H1 (cell line): ENCODE measurements around the gene L3MBTL3. TPM values are rescaled to one million over a fixed set of nuclear protein-coding genes. Genes with fewer than 3 reads are reported as not detected.
A peak's percentile ranks its signal among the peaks of the same experiment; 100 is the strongest.

Experiments
- CTCF ChIA-PET: fragments of 300-600 bp; sonication (Branson Sonifier 250); formaldehyde crosslinking; loops from one replicate; lab custom pipeline; 2021; ENCODE audit not compliant: partially characterized antibody; lab: Charles Lee
- POLR2A ChIA-PET: fragments of 300-600 bp; sonication (Branson Sonifier 250); formaldehyde crosslinking; loops from one replicate; lab custom pipeline; 2021; ENCODE audit warnings: inconsistent platforms; ENCODE audit not compliant: partially characterized antibody; lab: Charles Lee
- DNase-seq, 2 experiments: peaks; one replicate each; pipeline versions ENCODE4 v3.0.0 to v3.0.0-alpha.2; 2010 to 2022; ENCODE audit warnings: low spot score in 2 of 2, low read depth in 1 of 2, mixed read lengths in 1 of 2
- FAIRE-seq: peaks from 2 replicates; lab custom pipeline; 2011; peaks lifted over from hg19 to GRCh38; lab: Jason Lieb, UNC
- H2AFZ ChIP-seq: 2 replicates; pipeline ENCODE4 v1.8.1; 2012; ENCODE audit warnings: low read length, inconsistent platforms
- H2AK5ac ChIP-seq: 2 replicates; pipeline ENCODE4 v1.6.1; 2013; ENCODE audit warnings: low read depth, low read length
- H2BK120ac ChIP-seq: replicated peaks from 2 replicates; pipeline ENCODE3; 2013; ENCODE audit warnings: low read depth, low read length, inconsistent platforms
- H2BK12ac ChIP-seq: 2 replicates; pipeline ENCODE4 v1.6.1; 2013; ENCODE audit warnings: low read depth, low read length
- H2BK15ac ChIP-seq: 2 replicates; pipeline ENCODE4 v1.6.1; 2013; ENCODE audit warnings: low read length
- H2BK20ac ChIP-seq: 2 replicates; pipeline ENCODE4 v1.6.1; 2013; ENCODE audit warnings: low read length
- H2BK5ac ChIP-seq: 2 replicates; pipeline ENCODE4 v1.6.1; 2013; ENCODE audit warnings: low read depth, low read length
- H3K14ac ChIP-seq: 2 replicates; pipeline ENCODE4 v1.6.1; 2013; ENCODE audit warnings: inconsistent platforms; ENCODE audit not compliant: insufficient read length
- H3K18ac ChIP-seq: 2 replicates; pipeline ENCODE4 v1.6.1; 2013; ENCODE audit warnings: low read length; ENCODE audit errors: extremely low read depth
- H3K23ac ChIP-seq: 2 replicates; pipeline ENCODE4 v1.6.1; 2013; ENCODE audit warnings: inconsistent platforms; ENCODE audit not compliant: insufficient read length
- H3K23me2 ChIP-seq: 2 replicates; pipeline ENCODE4 v1.6.1; 2013; ENCODE audit warnings: low read depth, low read length
- H3K27ac ChIP-seq: 2 replicates; pipeline ENCODE4 v1.6.1; 2011; ENCODE audit warnings: low read depth, low read length, inconsistent platforms
- H3K27me3 ChIP-seq, 4 experiments: replicated peaks in 1 of 4; 1 replicate in 1 of 4; 2 replicates in 3 of 4; pipeline versions ENCODE4 v1.6.1 to v1.8.1; 2011 to 2013; ENCODE audit warnings: low read length in 3 of 4, mild to moderate bottlenecking in 3 of 4, inconsistent platforms in 2 of 4, mixed read lengths in 2 of 4, moderate library complexity in 1 of 4; ENCODE audit not compliant: control insufficient read depth in 3 of 4, insufficient read depth in 3 of 4; ENCODE audit errors: extremely low read depth in 1 of 4
- H3K36me3 ChIP-seq, 4 experiments: 2 replicates each; pipeline versions ENCODE4 v1.6.1 to v1.8.1; 2011 to 2013; ENCODE audit warnings: mild to moderate bottlenecking in 4 of 4, low read length in 3 of 4, moderate library complexity in 2 of 4, control low read depth in 1 of 4, inconsistent platforms in 1 of 4; ENCODE audit not compliant: insufficient read depth in 4 of 4, control insufficient read depth in 2 of 4
- H3K4ac ChIP-seq: replicated peaks from 2 replicates; pipeline ENCODE3; 2013; ENCODE audit warnings: low read length, low read depth, mixed read lengths, inconsistent platforms; ENCODE audit not compliant: insufficient read length
- H3K4me1 ChIP-seq, 4 experiments: replicated peaks in 1 of 4; 1 replicate in 1 of 4; 2 replicates in 3 of 4; pipeline versions ENCODE4 v1.6.1 to v1.8.1; 2011 to 2013; ENCODE audit warnings: low read length in 3 of 4, inconsistent platforms in 2 of 4, mixed read lengths in 1 of 4; ENCODE audit not compliant: insufficient read depth in 4 of 4, control insufficient read depth in 3 of 4
- H3K4me2 ChIP-seq, 2 experiments: 2 replicates each; pipeline versions ENCODE4 v1.6.1 to v1.8.1; 2011 to 2013; ENCODE audit warnings: low read depth in 2 of 2, low read length in 2 of 2, control low read depth in 1 of 2, inconsistent platforms in 1 of 2, mild to moderate bottlenecking in 1 of 2; ENCODE audit not compliant: insufficient read depth in 1 of 2
- H3K4me3 ChIP-seq, 4 experiments: fragments of 200-600, 300-600 bp in 1 of 4; sonication (generic), shearing (Covaris generic), sonication (Bioruptor Twin) in 1 of 4; 2 replicates each; pipeline versions ENCODE4 v1.5.1 to v1.8.1; 2011 to 2016; ENCODE audit warnings: low read length in 4 of 4, low read depth in 3 of 4, control low read depth in 2 of 4, inconsistent platforms in 2 of 4, mild to moderate bottlenecking in 2 of 4, mixed read lengths in 1 of 4, moderate library complexity in 1 of 4; ENCODE audit not compliant: insufficient read depth in 2 of 4; ENCODE audit errors: extremely low read depth in 1 of 4
- H3K56ac ChIP-seq: replicated peaks from 2 replicates; pipeline ENCODE3; 2013; ENCODE audit warnings: low read depth, mild to moderate bottlenecking, mixed read lengths, low read length, inconsistent platforms; ENCODE audit not compliant: insufficient read length
- H3K79me1 ChIP-seq: 2 replicates; pipeline ENCODE4 v1.6.1; 2013; ENCODE audit warnings: low read depth, low read length, control low read depth
- H3K79me2 ChIP-seq, 2 experiments: 2 replicates each; pipeline versions ENCODE4 v1.6.1 to v1.8.1; 2012 to 2013; ENCODE audit warnings: low read length in 2 of 2, mild to moderate bottlenecking in 2 of 2, inconsistent platforms in 1 of 2; ENCODE audit not compliant: insufficient read depth in 2 of 2, control insufficient read depth in 1 of 2
- H3K9ac ChIP-seq, 4 experiments: replicated peaks in 1 of 4; 1 replicate in 1 of 4; 2 replicates in 3 of 4; pipeline versions ENCODE4 v1.6.1 to v1.8.1; 2011 to 2013; ENCODE audit warnings: low read depth in 3 of 4, low read length in 3 of 4, control low read depth in 2 of 4, mild to moderate bottlenecking in 2 of 4, moderate library complexity in 2 of 4, inconsistent platforms in 1 of 4; ENCODE audit errors: extremely low read depth in 1 of 4
- H3K9me3 ChIP-seq, 2 experiments: 2 replicates each; pipeline versions ENCODE4 v1.6.1 to v1.8.1; 2012 to 2013; ENCODE audit warnings: mild to moderate bottlenecking in 2 of 2, moderate library complexity in 2 of 2, control low read depth in 1 of 2, inconsistent platforms in 1 of 2, low read depth in 1 of 2, low read length in 1 of 2, mixed read lengths in 1 of 2; ENCODE audit not compliant: insufficient read depth in 2 of 2
- H4K20me1 ChIP-seq, 2 experiments: replicated peaks in 1 of 2; 2 replicates each; pipeline versions ENCODE3 to v1.8.1; 2011 to 2013; ENCODE audit warnings: inconsistent platforms in 2 of 2, low read length in 2 of 2, mild to moderate bottlenecking in 1 of 2; ENCODE audit not compliant: insufficient read depth in 2 of 2, control insufficient read depth in 1 of 2
- H4K5ac ChIP-seq: 2 replicates; pipeline ENCODE4 v1.6.1; 2013; ENCODE audit warnings: low read length, low read depth, mixed read lengths, inconsistent platforms; ENCODE audit not compliant: insufficient read length
- H4K8ac ChIP-seq: 2 replicates; pipeline ENCODE4 v1.8.0; 2013; ENCODE audit warnings: mild to moderate bottlenecking, moderate library complexity, low read length, inconsistent platforms; ENCODE audit not compliant: insufficient read depth; ENCODE audit errors: extremely low read depth
- H4K91ac ChIP-seq: replicated peaks from 2 replicates; pipeline ENCODE3; 2013; ENCODE audit warnings: low read length, mixed read lengths, inconsistent platforms; ENCODE audit not compliant: insufficient read length
- ASH2L ChIP-seq: fragments of 200-600, 300-600 bp; sonication (generic); IDR thresholded peaks from one replicate; pipeline ENCODE4 v1.7.1; 2017; ENCODE audit warnings: low read length
- ATF3 ChIP-seq: IDR thresholded peaks from 2 replicates; pipeline ENCODE4 v1.6.1; 2011; ENCODE audit warnings: low read depth, mild to moderate bottlenecking, low read length; ENCODE audit not compliant: insufficient read depth
- BACH1 ChIP-seq: IDR thresholded peaks from 2 replicates; pipeline ENCODE4 v1.6.1; 2012; ENCODE audit warnings: low read length, improper control_type of control experiment
- HDAC2 ChIP-seq, 2 experiments: fragments of 300-600 bp in 1 of 2; sonication (generic) in 1 of 2; IDR thresholded peaks; 2 replicates each; pipeline ENCODE4 v1.6.1; 2011 to 2012; ENCODE audit warnings: low read depth in 2 of 2, low read length in 2 of 2, mild to moderate bottlenecking in 2 of 2, moderate library complexity in 2 of 2, borderline replicate concordance in 1 of 2, inconsistent platforms in 1 of 2
- JUN ChIP-seq: IDR thresholded peaks from 2 replicates; pipeline ENCODE4 v1.6.1; 2011; ENCODE audit warnings: low read depth, mild to moderate bottlenecking, improper control_type of control experiment, low read length
- JUND ChIP-seq: IDR thresholded peaks from 2 replicates; pipeline ENCODE4 v1.6.1; 2011; ENCODE audit warnings: mild to moderate bottlenecking, improper control_type of control experiment, low read length
- KDM4A ChIP-seq: IDR thresholded peaks from one replicate; pipeline ENCODE4 v1.7.1; 2012; ENCODE audit warnings: low read depth, mild to moderate bottlenecking, moderate library complexity, low read length, inconsistent platforms; ENCODE audit not compliant: severe bottlenecking
- SIRT6 ChIP-seq: IDR thresholded peaks from one replicate; pipeline ENCODE4 v1.7.1; 2012; ENCODE audit warnings: low read length, inconsistent platforms
- TAF1 ChIP-seq: IDR thresholded peaks from 2 replicates; pipeline ENCODE4 v1.6.1; 2011; ENCODE audit warnings: mild to moderate bottlenecking, low read depth, low read length
- TCF12 ChIP-seq: IDR thresholded peaks from 2 replicates; pipeline ENCODE4 v1.6.1; 2011; ENCODE audit warnings: low read depth, mild to moderate bottlenecking, low read length
- YY1 ChIP-seq: IDR thresholded peaks from 2 replicates; pipeline ENCODE4 v1.6.1; 2011; ENCODE audit warnings: low read depth, mild to moderate bottlenecking, low read length
- ZNF274 ChIP-seq: IDR thresholded peaks from 2 replicates; pipeline ENCODE4 v1.7.0; 2012; ENCODE audit warnings: low read length, borderline replicate concordance; ENCODE audit errors: extremely low read depth
- WGBS, 2 experiments: shearing (Covaris generic) in 1 of 2; methylation state at CpG; one replicate each; pipeline versions ENCODE4 v1.1.6 to v1.1.7; 2013 to 2015; ENCODE audit warnings: low lambda C conversion rate in 2 of 2, mixed read lengths in 2 of 2, inconsistent platforms in 1 of 2, low coverage in 1 of 2, missing lambda C conversion rate in 1 of 2; ENCODE audit not compliant: insufficient replicate concordance in 2 of 2, insufficient coverage in 1 of 2, insufficient read length in 1 of 2; ENCODE audit errors: extremely low coverage in 1 of 2, missing lambda C conversion rate in 1 of 2; 5-methylcytosine and 5-hydroxymethylcytosine counted together
- polyA plus RNA-seq, 7 experiments: library from polyadenylated mRNA; depleted of rRNA in 3 of 7; stranded (reverse) in 5 of 7; unstranded in 2 of 7; fragments of >200 nt in 5 of 7; fragments of 200-250 nt in 2 of 7; gene quantifications; 1 replicate in 5 of 7; 2 replicates in 1 of 7; 4 replicates in 1 of 7; pipeline versions ENCODE4 v1.2.1 to v1.2.3, GENCODE V29; 2011 to 2013; ENCODE audit warnings: missing spikeins in 2 of 7, mixed read lengths in 2 of 7
- total RNA-seq: library from RNA; stranded (reverse); fragmentation: NEBNext Ultra II Directional; extraction: Animal tissue kit (Norgen Biotek cat#: 25700); gene quantifications from 2 replicates; pipeline ENCODE4 v1.2.1, GENCODE V29; 2021

L3MBTL3 gene
- total and polyA plus RNA-seq, 2 of the 8 experiments (the other 6 are each of a cell fraction or from before 2014, with no cell fraction given) = 3.9 to 17.2 TPM

GRCh38 chr6:130019326-130020072 lies 1.1 kb downstream of the L3MBTL3 start:
- no peaks in the 10 kb centered on the region for H3K36me3 ChIP-seq
- H3K27ac ChIP-seq = no peak overlapping the region
- no peak overlapping the region for H2BK20ac ChIP-seq
- FAIRE-seq = no peak
- ChIA-PET POLR2A (interaction anchor here (0.9 kb wide), 1 partner anchor 10 kb away, joined by 3 read pairs; no protein-coding TSS in a partner anchor), CTCF (no interaction called here)
- H4K91ac ChIP-seq = peak overlapping the region; percentile 53
- peak overlapping the region; percentile 8 to 73 for H3K4me2 ChIP-seq
- no peak overlapping the region for H3K14ac ChIP-seq
- no peaks in the 10 kb centered on the region for H4K20me1 ChIP-seq
- no peaks in the 10 kb centered on the region; a peak in 2 of 7 replicates for H3K27me3 ChIP-seq
- peak overlapping the region in 3 of 4 experiments; percentile 62 to 77 (median 71); a peak in 6 of 7 replicates for H3K9ac ChIP-seq
- H4K8ac ChIP-seq = peak overlapping the region; percentile 90
- H3K4me3 ChIP-seq = peak overlapping the region; percentile 65 to 84 (median 82)
- H3K9me3 ChIP-seq = no peaks in the 10 kb centered on the region
- no peak for DNase-seq
- no peak overlapping the region for H2BK120ac ChIP-seq
- H2AFZ ChIP-seq = 0 out of 2 replicates have a peak overlapping the region, but pooled peaks have one; percentile 65
- no peaks in the 10 kb centered on the region for H3K79me1 ChIP-seq
- peaks cover 4% of the 10 kb centered on the region; the same call in 1 of the 2 replicates for H3K23me2 ChIP-seq
- H3K56ac ChIP-seq = peak overlapping the region; percentile 20
- H2BK5ac ChIP-seq = no peak overlapping the region
- H3K4me1 ChIP-seq = peaks cover 0 to 7% (median 4%) of the 10 kb centered on the region in 4 experiments; a peak in 4 of 7 replicates
- 1% methylated on average over 29 of the region's 116 CpGs; no CpG with 5 or more reads in 1 of the 2 experiments for WGBS, 2 experiments
- H2BK12ac ChIP-seq = no peak overlapping the region
- no peak overlapping the region for H2AK5ac ChIP-seq
- no peaks in the 10 kb centered on the region for H3K79me2 ChIP-seq
- no peak overlapping the region for H3K4ac ChIP-seq
- H4K5ac ChIP-seq = peak overlapping the region; percentile 10
- H2BK15ac ChIP-seq = no peak overlapping the region
- no peak overlapping the region for H3K23ac ChIP-seq
- peak overlapping the region; percentile 78 for H3K18ac ChIP-seq
- TF ChIP-seq SIRT6 = no peak
- TF ChIP-seq KDM4A = peak; percentile 95
- peak in 1 of 2 experiments; percentile 70; a peak in 1 of 4 replicates for TF ChIP-seq HDAC2 (IDR thresholded peaks at IDR 0.05; ENCODE audit: borderline replicate concordance in 1 of 2, low read depth in 2 of 2, low read length in 2 of 2)
- peak; percentile 52 for TF ChIP-seq ASH2L
- no peak for TF ChIP-seq JUN
- TF ChIP-seq TAF1 = peak; percentile 37; the same call in 1 of the 2 replicates
- TF ChIP-seq ZNF274 = no peak
- TF ChIP-seq TCF12 = no peak
- no peak for TF ChIP-seq ATF3
- no peak for TF ChIP-seq JUND
- no peak for TF ChIP-seq BACH1
- TF ChIP-seq YY1 = peak; percentile 41; the same call in 1 of the 2 replicates
